Fibroblast of skin of back (primary cell): Measurements from ENCODE around the gene RPL39. TPM values are rescaled to one million over a fixed set of nuclear protein-coding genes. Genes with fewer than 3 reads are reported as not detected.
A peak's percentile ranks its signal among the peaks of the same experiment; 100 is the strongest.
"Not testable (repeated sequence)": the region's sequence is repeated elsewhere in the genome, so short reads cannot be mapped to it uniquely, and the experiment has no call there.

ENCODE experiments used
- DNase-seq: peaks from one replicate; pipeline ENCODE4 v3.0.0-alpha.2; 2013
- polyA plus RNA-seq, 2 experiments: library from polyadenylated mRNA; unstranded; fragments of 120-200 nt; gene quantifications; one replicate each; pipeline ENCODE4 v1.2.1, GENCODE V29; 2013; ENCODE audit not compliant: insufficient read length in 2 of 2

The RPL39 gene
- 1,332 TPM for polyA plus RNA-seq (2013, experiment 1 of 2; ENCODE audit: insufficient read length)
- polyA plus RNA-seq (2013, experiment 2 of 2; ENCODE audit: insufficient read length) = 1,475 TPM

DNA sequence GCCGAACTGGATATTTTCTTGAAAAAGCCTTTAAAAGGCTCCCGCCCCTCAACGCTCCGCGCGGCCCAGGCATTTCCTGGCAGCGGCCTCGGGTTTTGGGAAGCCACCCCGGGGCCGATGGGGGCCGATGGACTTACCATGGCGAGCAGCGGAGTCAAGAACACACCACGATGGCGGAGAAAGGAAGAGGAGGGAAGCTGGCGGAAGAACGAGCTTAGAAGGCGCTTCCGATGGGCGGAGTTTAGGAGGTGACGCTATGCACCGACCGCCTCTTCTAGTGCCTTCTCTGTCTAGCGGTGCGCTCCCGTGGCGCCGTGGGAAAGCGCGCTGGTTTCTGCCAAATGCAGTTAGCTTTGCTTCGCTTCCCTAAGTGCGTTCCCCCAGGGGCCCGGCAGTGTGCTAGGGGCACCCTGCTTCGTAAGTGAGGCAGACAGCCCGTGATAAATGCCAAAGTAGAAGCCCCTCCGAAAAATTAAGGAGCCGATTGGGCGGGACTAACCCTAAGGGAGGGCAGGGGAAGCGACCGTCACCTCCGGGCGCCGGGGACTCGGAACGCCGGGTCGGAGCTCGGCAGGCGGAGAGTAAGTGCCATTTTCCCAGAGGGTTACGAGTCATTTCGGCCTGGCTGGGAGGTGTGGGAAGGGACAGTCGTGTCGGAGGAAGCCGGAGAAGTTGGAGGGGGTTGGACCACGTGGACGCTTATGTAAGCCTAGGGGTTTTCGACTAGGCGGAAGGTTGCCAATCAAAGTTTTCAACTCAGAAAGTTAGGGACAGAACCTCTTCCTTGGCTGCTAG lies at the start of gene RPL39:
Gene RPL39, minus strand, starts transcription at position 194 of the 795 bp plus-strand sequence. Its CDS starts 54 bp downstream, at position 140.
- DNase-seq = peak; percentile 89

DNA sequence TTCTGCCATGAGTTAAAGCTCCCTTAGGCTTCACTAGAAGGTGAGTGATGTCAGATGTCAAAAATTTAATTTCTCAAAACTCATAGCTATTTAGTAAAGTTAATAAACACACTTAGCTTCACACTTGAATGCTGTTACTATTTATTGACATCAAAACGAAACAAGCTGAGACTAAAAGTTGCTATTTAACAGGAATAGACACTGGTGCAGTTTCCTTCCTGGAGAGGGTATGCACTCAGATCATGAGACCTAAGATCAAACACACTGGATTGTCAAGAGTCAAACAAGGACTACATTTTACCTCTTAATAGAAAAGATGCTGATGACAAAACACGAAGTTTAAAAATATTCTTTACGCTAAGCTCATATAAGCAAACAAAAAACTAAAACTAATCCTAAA lies 42.5 kb upstream of the RPL39 start:
- DNase-seq = no peak

DNA sequence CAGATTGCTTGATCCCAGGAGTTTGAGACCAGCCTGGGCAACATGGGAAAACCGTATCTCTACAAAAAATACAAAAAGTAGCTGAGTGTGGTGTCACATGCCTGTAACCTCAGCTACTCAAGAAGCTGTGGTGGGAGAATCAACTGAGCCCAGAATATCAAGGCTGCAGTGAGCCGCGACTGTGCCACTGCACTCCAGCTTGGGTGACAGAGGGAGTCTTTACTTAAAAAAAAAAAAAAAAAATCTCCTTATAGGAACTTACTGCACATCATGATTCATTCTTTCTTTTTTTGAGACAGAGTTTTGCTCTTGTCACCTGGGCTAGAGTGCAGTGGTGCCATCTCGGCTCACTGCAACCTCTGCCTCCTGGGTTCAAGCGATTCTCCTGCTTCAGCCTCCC lies 37.0 kb upstream of the RPL39 start:
- no peak for DNase-seq

DNA sequence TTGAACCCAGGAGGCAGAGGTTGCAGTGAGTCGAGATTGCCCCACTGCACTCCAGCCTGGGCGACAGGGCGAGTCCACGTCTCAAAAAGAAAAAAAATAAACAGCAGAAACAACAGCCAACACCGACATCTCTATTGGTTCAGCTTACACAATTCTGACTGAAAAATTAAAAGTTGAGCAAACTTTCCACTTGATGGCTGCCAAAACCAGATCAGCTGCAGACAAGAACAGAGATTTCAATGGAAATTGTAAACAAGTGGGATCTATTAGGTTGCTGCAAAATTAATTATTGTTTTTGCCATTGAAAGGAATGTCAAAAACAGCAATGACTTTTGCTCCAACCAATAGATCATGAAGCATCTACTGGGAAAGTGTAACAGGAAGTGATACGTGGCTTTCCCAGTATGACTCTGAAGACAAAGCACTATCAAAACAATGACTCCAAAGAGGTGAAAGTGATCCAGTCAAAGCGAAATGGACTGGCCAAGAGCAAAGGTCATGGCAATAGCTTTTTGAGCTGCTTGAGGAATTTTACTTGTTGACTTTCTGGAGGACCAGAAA lies 35.0 kb upstream of the RPL39 start:
- DNase-seq = peak; percentile 39

DNA sequence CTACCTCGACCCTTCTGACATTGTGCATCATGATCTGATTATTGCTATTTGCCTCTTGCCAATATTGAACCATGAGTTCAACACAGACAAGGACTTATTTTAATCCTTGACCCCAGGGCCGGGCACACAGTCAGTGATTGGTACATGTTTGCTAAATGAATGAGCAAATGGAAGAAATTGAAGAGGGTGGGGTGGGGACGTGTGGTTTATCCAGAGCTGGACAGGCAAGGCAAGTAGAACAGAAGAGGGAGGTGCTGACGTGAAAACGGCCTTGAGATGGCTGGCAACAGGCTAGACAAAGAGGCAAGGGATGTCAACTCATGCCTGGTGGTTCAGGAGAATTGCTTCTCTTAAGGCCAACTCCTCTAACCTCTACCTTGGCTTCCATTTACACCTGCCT lies 32.8 kb upstream of the RPL39 start:
- not testable (repeated sequence) for DNase-seq

DNA sequence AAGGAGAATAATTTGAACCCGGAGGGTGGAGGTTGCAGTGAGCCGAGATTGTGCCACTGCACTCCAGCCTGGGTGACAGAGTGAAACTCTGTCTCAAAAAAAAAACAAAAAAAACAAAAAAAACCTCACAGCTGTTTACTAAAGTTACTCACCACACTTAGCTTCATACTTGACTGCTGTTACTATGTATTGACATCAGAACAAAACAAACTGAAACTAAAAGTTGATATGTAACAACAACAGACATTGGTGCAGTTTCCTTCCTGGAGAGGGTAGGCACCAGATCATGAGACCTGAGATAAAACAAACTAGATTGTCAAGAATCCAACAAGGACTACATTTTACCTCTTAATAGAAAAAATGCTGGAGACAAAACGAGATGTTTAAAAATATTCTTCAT lies 30.3 kb upstream of the RPL39 start:
- not testable (repeated sequence) for DNase-seq

DNA sequence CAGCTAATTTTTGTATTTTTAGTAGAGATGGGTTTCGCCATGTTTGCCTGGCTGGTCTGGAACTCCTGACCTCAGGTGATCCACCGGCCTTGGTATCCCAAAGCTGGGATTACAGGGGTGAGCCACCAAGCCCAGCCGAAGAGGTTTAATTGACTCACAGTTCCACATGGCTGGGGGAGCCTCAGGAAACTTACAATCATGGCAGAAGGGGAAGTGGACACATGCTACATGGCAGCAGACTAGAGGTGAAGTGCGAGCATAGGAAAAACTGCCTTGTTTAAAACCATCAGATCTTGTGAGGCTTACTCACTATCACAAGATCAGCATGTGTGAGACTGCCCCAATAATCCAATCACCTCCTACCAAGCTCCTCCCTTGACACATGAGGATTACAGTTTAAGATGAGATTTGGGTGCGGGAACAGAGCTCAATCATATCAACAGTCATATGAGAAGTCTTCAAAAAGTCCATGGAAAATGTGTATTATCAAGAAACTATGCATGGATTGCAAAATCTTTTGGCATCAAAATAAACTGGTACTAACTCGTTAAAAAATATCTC lies 25.8 kb upstream of the RPL39 start:
- no peak for DNase-seq

DNA sequence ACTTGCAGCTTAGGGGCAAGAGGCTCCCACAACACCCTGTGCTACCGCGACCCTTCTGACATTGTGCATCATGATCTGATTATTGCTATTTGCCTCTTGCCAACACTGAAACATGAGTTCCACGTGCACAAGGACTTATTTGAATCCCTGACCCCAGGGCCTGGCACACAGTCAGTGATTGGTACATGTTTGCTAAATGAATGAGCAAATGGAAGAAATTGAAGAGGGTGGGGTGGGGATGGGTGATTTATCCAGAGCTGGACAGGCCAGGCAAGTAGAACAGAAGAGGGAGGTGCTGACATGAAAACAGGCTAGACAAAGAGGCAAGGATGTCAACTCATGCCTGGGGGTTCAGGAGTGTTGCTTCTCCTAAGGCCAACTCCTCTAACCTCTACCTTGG lies 24.9 kb upstream of the RPL39 start:
- DNase-seq = no peak

DNA sequence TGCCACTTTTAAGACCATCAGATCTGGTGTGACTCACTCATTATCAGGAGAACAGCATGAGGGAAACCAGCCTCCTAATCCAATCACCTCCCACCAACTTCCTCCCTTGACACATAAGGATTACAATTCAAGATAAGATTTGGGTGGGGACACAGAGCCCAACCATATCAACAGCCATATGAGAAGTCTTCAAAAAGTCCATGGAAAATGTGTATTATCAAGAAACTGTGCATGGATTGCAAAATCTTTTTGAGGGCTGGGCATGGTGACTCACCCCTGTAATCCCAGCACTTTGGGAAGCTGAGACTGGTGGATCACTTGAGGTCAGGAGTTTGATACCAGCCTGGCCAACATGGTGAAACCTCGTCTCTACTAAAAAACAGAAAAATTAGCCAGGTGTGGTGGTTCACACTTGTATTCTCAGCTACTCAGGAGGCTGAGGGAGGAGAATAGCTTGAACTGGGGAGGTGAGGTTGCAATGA lies 17.8 kb upstream of the RPL39 start:
- DNase-seq = peak; percentile 20

DNA sequence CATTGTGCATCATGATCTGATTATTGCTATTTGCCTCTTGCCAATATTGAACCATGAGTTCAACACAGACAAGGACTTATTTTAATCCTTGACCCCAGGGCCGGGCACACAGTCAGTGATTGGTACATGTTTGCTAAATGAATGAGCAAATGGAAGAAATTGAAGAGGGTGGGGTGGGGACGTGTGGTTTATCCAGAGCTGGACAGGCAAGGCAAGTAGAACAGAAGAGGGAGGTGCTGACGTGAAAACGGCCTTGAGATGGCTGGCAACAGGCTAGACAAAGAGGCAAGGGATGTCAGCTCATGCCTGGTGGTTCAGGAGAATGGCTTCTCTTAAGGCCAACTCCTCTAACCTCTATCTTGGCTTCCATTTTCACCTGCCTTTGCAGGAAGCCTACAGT lies 17.0 kb upstream of the RPL39 start:
- not testable (repeated sequence) for DNase-seq

DNA sequence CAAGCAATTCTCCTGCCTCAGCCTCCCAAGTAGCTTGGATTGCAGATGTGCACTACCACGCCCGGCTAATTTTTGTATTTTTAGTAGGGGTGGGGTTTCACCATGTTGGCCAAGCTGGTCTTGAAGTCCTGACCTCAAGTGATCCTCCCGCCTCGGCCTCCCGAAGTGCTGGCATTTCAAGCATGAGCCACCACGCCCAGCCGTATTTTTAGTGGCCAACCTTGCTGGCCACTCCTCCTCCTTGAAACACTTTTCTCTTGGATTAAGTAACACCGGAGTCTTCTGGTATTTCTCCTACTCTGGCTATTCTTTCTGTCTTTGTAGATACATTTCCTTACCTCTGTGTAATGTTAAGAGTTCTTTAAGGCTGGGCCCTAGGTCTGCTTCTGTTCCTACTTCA lies 11.1 kb upstream of the RPL39 start:
- no peak for DNase-seq

DNA sequence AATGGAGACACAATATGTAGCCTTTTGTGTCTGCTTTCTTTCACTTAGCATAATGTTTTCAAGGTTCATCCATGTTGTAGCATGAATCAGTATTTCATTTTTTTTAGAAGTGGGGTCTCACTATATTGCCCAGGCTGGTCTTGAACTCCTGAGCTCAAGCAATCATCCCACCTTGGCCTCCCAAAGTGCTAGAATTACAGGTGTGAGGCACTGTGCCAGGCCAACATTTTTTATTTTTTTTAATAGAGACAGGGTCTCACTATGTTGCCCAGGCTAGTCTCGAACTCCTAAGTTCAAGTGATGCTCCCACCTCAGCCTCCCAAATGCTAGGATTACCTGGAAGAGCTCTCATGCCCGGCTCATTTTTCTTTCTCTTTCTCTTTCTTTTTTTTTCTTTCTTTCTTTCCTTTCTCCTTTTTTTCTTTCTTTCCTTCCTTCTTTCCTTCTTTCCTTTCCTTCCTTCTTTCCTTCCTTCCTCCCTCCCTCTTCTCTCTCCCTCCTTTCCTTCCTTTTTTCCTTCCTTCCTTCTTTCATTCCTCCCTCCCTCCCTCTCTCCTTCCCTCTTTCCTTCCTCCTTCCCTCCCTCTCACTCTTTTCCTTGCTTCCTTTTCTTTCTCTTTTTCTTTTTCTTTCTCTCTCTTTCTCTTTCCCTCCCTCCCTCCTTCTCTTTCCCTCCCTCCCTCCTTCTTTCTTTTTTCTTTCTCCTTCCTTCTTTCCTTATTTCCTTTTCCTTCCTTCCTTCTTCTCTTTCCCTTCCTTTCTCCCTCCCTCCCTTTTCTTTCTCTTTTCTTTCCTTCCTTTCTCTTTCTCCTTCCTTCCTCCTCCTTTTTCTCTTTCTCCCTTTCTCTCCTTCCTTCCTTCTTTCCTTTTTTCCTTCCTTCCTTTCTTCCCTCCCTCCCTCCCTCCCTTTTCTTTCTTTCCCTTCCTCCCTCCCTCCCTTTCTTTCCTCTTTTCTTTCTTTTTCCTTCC lies 10.1 kb upstream of the RPL39 start:
- no peak for DNase-seq

DNA sequence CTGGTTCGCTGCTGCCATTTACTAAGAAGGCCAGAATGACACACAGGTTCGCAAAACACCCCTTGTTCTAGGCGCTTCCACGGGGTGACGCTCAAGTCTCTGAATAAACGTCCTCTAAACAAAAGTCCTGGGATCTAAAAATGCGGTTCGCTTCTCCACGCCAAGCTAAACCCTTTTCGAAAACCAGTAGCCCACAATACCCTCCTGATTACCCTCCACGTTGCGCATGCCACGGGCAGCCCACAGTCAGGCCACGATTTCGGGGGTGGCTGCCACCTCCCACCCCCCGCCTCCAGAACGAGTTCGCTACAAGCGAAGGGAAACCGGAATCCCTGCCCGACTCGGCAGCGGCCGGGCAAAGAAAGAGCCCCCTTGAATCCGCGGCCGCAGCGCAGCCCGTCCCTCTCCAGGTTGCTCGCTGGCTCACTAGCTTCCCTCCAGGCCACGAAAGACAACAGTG lies 423 bp downstream of the RPL39 start:
- DNase-seq = peak; percentile 36

DNA sequence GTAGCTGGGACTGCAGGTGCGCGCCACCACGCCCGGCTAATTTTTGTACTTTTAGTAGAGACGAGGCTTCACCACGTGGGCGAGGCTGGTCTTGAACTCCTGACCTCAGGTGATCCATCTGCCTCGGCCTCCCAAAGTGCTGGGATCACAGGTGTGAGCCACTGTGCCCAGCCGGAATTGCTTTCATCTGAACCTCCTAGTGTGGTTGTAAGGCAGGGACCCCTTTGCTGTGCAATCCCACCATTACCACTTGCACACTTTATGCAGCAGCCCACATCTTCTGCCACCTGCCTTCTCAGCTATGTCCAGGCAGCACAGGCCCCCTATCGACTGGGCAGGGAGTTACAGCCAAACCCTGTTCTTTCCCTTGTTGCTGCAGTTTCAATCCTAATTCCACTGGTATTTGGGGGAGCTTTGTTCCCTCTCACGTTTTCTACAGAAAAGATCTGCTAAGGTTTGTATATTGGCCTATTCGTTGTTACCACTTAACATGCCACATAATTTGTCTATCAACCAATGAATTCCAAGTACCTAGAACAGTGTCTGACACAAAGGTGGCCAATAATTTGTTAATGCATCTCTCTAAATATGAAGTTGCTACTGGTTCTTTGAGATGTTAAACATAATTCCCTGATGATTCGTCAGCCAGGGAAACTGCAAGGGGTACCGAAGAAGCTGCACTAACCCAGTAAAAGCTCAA lies 6.5 kb downstream of the RPL39 start:
- DNase-seq = no peak

DNA sequence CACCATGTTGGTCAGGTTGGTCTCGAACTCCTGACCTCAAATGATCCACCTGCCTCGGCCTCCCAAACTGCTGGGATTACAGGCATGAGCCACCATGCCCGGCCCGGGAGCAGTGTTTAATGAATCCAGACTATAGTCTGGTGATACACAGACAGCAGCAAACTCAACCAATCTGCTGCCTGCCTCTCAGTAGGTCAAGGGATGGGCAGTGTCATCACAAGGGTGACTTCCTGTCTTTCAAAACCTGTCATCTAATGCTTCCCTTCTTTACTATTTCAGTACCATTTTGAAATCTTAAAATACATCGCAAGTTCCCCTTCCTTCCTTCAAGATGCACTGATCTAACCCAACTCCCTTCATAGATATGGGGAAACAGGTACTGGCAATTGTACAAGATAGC lies 8.4 kb downstream of the RPL39 start:
- DNase-seq = no peak

DNA sequence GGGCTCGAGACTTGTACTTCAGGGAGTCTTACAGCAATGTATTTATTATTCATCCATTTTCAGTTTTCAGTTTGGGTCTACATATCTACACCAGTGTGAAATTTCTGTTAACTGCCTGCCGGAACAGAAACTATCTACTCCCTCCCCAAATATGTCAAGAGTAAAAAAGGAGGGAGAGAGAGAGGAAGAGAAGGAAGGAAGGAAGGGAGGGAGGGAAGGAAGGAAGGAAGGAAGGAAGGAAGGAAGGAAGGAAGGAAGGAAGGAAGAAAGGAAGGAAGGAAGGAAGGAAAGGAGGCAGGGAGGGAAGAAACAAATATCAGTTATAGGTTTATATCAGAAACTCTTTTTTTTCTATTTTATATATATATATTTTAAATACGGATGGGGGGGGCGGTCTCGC lies 12.6 kb downstream of the RPL39 start:
- no peak for DNase-seq

DNA sequence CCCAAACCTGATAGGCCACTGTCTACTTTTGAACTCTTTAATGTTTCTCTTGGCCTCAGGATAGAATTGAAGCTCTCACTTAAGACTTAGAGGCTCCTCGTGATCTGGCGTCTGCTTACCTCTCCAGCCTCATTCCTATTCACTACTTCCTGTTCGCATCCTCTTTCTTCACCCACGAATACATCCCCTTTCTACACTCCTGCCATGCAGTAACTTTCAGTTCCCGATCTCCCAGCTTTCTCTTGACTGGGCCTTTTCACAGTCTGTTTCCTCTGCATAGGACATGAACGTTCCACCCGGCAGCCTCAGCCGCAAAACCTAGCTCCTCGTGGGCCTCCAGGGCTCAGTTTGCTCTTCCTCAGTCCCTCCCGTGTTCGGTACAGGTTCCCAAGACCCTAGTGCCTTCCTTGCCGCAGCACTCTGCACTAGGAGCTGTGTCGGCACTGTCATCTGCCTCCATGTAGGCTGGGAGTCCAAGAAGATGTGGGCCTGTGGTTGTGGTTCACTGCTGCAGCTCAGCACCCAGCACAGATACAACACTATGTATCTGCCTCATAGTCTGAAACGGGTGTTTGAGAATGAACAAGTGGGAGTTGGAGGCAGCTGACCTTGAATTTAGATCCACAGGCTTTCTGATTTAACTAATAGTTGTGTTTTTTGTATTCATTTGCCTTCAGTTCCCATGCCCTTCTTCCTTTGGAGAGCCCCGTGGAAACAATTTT lies 15.8 kb downstream of the RPL39 start:
- no peak for DNase-seq

DNA sequence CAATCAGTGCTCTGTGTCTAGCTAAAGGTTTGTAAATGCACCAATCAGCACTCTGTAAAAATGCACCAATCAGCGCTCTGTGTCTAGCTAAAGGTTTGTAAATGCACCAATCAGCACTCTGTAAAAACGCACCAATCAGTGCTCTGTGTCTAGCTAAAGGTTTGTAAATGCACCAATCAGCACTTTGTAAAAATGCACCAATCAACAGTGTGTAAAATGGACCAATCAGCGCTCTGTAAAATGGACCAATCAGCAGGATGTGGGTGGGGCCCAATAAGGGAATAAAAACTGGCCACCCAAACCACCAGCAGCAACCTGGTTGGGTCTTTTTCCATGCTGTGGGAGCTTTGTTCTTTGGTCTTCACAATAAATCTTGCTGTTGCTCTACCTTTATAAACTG lies 22.0 kb downstream of the RPL39 start:
- DNase-seq = not testable (repeated sequence)

DNA sequence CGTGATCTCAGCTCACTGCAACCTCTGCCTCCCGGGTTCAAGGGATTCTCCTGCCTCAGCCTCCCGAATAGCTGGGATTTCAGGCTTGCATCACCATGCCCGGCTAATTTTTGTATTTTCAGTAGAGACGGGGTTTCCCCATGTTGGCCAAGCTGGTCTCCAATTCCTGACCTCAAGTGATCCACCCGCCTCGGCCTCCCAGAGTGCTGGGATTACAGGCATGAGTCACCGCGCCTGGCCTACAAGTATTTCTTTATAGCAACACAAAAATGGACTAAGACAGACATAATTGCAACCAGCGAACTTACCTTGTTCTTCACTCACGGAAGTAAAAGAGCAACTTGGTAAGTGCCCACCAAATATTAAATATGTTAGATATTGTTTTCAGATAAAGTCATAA lies 23.0 kb downstream of the RPL39 start:
- DNase-seq = peak; percentile 33

DNA sequence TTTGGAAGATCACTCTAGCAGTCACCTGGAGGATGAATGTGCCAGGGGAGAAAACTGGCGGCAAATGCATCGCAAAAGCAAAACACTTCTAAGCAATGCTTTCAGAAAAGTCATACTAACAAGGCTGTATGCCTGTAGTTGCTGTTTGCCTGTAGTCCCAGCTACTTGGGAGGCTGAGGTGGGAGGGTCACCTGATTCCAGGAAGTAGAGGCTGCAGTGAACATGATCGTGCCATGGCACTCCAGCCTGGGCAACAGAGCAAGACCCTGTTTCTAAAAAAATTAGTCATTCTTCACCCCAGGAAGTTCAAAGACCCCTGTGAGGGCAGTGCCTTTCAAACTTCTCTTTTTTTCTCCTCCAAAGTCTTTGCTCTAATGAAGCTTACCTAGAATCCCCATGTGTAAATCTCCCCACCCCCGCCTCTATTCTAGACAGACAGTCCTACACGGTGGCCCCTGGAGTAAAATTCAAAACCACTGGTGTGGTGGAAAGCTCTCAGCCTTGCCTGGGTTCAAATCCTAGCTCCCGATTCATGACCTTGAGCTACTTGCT lies 27.5 kb downstream of the RPL39 start:
- no peak for DNase-seq

DNA sequence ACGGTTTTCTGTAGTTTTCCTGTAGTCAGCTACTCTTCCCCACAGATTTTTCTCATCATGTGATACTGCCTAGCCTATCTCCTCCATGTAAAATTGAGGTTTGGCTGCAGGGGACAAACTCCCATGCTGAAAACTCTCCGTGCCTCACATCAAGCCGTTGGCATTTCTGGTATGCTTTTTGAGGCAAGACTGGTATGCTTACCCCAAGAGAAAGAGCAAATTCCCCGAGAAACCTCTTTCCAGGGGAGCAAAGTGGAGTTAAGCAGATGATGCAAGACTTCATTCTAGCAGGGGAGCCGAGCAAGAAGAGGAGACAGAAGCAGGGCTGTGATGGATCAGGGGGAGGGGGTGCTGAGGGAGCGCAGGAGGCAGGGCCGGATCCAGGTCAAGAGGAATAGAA lies 28.2 kb downstream of the RPL39 start:
- peak; percentile 93 for DNase-seq
